Uterus (tissue), 4 donors: Measurements from ENCODE around the gene UGT1A10. TPM values are rescaled to one million over a fixed set of nuclear protein-coding genes. Genes with fewer than 3 reads are reported as not detected.

ENCODE experiments used
- DNase-seq, 2 donors: peaks; one replicate each; pipeline ENCODE4 v3.0.0-alpha.2; 2019 to 2020
- H3K27ac ChIP-seq, 2 donors: fragments of 200-600 bp; sonication (generic); 1 replicate in 1 of 2; 2 replicates in 1 of 2; pipeline ENCODE4 v1.5.1; 2016 to 2018
- H3K27me3 ChIP-seq, 2 donors: fragments of 200-600 bp; sonication (generic); one replicate each; pipeline ENCODE4 v1.5.1; 2018 to 2019; ENCODE audit warnings: control low read depth in 1 of 2
- H3K36me3 ChIP-seq, 2 donors: fragments of 200-600 bp; sonication (generic); one replicate each; pipeline ENCODE4 v1.5.1; 2019; ENCODE audit warnings: control low read depth in 1 of 2
- H3K4me1 ChIP-seq, 2 donors: fragments of 200-600 bp; sonication (generic); one replicate each; pipeline ENCODE4 v1.5.1; 2018 to 2019; ENCODE audit warnings: control low read depth in 1 of 2
- H3K4me3 ChIP-seq, 2 donors: fragments of 200-600 bp; sonication (generic); 1 replicate in 1 of 2; 2 replicates in 1 of 2; pipeline ENCODE4 v1.5.1; 2018 to 2019; ENCODE audit warnings: mild to moderate bottlenecking in 1 of 2
- H3K9me3 ChIP-seq, 2 donors: fragments of 200-600 bp; sonication (generic); one replicate each; pipeline ENCODE4 v1.5.1; 2019; ENCODE audit warnings: control low read depth in 1 of 2
- CTCF ChIP-seq, 4 experiments: fragments of 200-600 bp in 2 of 4; fragments of 450-650 bp in 2 of 4; sonication (generic) in 2 of 4; IDR thresholded peaks; one replicate each; pipeline ENCODE4 v1.5.1; 2016 to 2019; ENCODE audit warnings: antibody characterized with exemption in 4 of 4, mild to moderate bottlenecking in 2 of 4, moderate library complexity in 1 of 4
- POLR2A ChIP-seq, 2 donors: fragments of 450-650 bp; IDR thresholded peaks; one replicate each; pipeline ENCODE4 v1.6.1; 2016; ENCODE audit warnings: antibody characterized with exemption in 2 of 2, mild to moderate bottlenecking in 1 of 2, moderate library complexity in 1 of 2
- intact Hi-C: fragments of 100-400 bp; cut with DNase I; formaldehyde crosslinking; loops from one replicate; pipeline ENCODE4 v1.15.1; 2023; ENCODE audit warnings: low total_unique reads
- total RNA-seq, 4 donors: library from RNA; depleted of rRNA in 3 of 4; stranded (reverse); fragments of >200 nt in 3 of 4; gene quantifications; one replicate each; pipeline versions ENCODE4 v1.1.0 to v1.2.4, GENCODE V29; 2014 to 2023
- donor health status: DM: yes; HTN: yes; CAD: no.

The UGT1A10 gene
- total RNA-seq, 4 donors from 2014 or later: not detected

- DNase-seq: no peak
- no peaks in the 10 kb centered on the region for H3K27me3 ChIP-seq
- intact Hi-C loops: no loop called here
- H3K4me1 ChIP-seq: no peaks in the 10 kb centered on the region
- H3K27ac ChIP-seq: no peak overlapping the region
- no peaks in the 10 kb centered on the region for H3K9me3 ChIP-seq
- H3K4me3 ChIP-seq: no peak overlapping the region
- H3K36me3 ChIP-seq: no peaks in the 10 kb centered on the region
- TF ChIP-seq POLR2A (IDR thresholded peaks at IDR 0.05) (no peak), CTCF (IDR thresholded peaks at IDR 0.05) (no peak)
Measured at GRCh38 chr2:233803292-233803911, 167.2 kb downstream of the UGT1A10 start.

- Histone ChIP-seq H3K36me3 (no peaks in the 10 kb centered on the region), H3K27ac (no peak overlapping the region), H3K4me1 (no peaks in the 10 kb centered on the region), H3K9me3 (no peaks in the 10 kb centered on the region), H3K4me3 (no peak overlapping the region), H3K27me3 (no peaks in the 10 kb centered on the region)
- intact Hi-C loops: no loop called here
- TF ChIP-seq CTCF (IDR thresholded peaks at IDR 0.05): no peak
- TF ChIP-seq POLR2A (IDR thresholded peaks at IDR 0.05): no peak
- no peak for DNase-seq
Measured at GRCh38 chr2:233803994-233804393, 167.7 kb downstream of the UGT1A10 start.

GRCh38 chr2:233807215-233807865, 171.1 kb downstream of the UGT1A10 start:
- Histone ChIP-seq H3K27ac (no peak overlapping the region), H3K27me3 (no peaks in the 10 kb centered on the region)
- TF ChIP-seq CTCF (IDR thresholded peaks at IDR 0.05) (no peak), POLR2A (IDR thresholded peaks at IDR 0.05) (no peak)

GRCh38 chr2:233807966-233808935, 172.0 kb downstream of the UGT1A10 start:
- TF ChIP-seq CTCF (IDR thresholded peaks at IDR 0.05) (no peak), POLR2A (IDR thresholded peaks at IDR 0.05) (no peak)
- DNase-seq: no peak
- Histone ChIP-seq H3K4me1 (no peaks in the 10 kb centered on the region), H3K27me3 (no peaks in the 10 kb centered on the region), H3K36me3 (no peaks in the 10 kb centered on the region), H3K27ac (no peak overlapping the region), H3K4me3 (no peak overlapping the region), H3K9me3 (no peaks in the 10 kb centered on the region)
- intact Hi-C loops: no loop called here

More at GRCh38 chr2:233807215-233807865, 171.1 kb downstream of the UGT1A10 start:
- intact Hi-C loops: no loop called here
- Histone ChIP-seq H3K9me3 (no peaks in the 10 kb centered on the region), H3K4me3 (no peak overlapping the region), H3K36me3 (no peaks in the 10 kb centered on the region), H3K4me1 (no peaks in the 10 kb centered on the region)
- no peak for DNase-seq
